Adrenal gland (tissue), 5 donors: ENCODE measurements around the gene HPS4.

Source experiments
- POLR2A ChIP-seq, 2 donors: fragments of 450-650 bp; IDR thresholded peaks; one replicate each; pipeline ENCODE4 v1.6.1; 2017; ENCODE audit warnings: antibody characterized with exemption in 2 of 2, mild to moderate bottlenecking in 2 of 2, moderate library complexity in 1 of 2
- TF ChIP-seq, protein P1 (sequence below), 6 experiments: fragments of 450-650 bp in 4 of 6; fragments of 200-600 bp in 2 of 6; sonication (generic) in 1 of 6; IDR thresholded peaks; 1 replicate in 5 of 6; 2 replicates in 1 of 6; pipeline versions ENCODE4 v1.5.1 to v1.8.0; 2016 to 2021; ENCODE audit warnings: antibody characterized with exemption in 6 of 6, mild to moderate bottlenecking in 2 of 6, moderate library complexity in 1 of 6
- donor health status: DM: no; HTN: no; CAD: no.

- TF ChIP-seq, protein P1, sequence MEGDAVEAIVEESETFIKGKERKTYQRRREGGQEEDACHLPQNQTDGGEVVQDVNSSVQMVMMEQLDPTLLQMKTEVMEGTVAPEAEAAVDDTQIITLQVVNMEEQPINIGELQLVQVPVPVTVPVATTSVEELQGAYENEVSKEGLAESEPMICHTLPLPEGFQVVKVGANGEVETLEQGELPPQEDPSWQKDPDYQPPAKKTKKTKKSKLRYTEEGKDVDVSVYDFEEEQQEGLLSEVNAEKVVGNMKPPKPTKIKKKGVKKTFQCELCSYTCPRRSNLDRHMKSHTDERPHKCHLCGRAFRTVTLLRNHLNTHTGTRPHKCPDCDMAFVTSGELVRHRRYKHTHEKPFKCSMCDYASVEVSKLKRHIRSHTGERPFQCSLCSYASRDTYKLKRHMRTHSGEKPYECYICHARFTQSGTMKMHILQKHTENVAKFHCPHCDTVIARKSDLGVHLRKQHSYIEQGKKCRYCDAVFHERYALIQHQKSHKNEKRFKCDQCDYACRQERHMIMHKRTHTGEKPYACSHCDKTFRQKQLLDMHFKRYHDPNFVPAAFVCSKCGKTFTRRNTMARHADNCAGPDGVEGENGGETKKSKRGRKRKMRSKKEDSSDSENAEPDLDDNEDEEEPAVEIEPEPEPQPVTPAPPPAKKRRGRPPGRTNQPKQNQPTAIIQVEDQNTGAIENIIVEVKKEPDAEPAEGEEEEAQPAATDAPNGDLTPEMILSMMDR (IDR thresholded peaks at IDR 0.05) = no peak
- TF ChIP-seq POLR2A (IDR thresholded peaks at IDR 0.05) = no peak
Measured at GRCh38 chr22:26452236-26453016, 31.2 kb downstream of the HPS4 start.
